IMR-90 (cell line): Measurements from ENCODE around the gene LIPJ. TPM values are rescaled to one million over a fixed set of nuclear protein-coding genes. Genes with fewer than 3 reads are reported as not detected.

Source experiments
- ATAC-seq: fragments of 200-7000 bp; cut with Tn5 transposase; 2 replicates; pipeline ENCODE4 v1.9.1; 2020; ENCODE audit warnings: low read depth, mild to moderate bottlenecking, moderate library complexity
- BruUV-seq: library from RNA; stranded (reverse); fragments of 400-500 nt; replicated peaks from 2 replicates; lab custom pipeline; 2021; lab: Mats Ljungman, UMichigan
- CTCF ChIA-PET: fragments of 300-600 bp; formaldehyde crosslinking; extraction: SDS; loops from one replicate; lab custom pipeline; 2021; ENCODE audit warnings: antibody characterized with exemption; lab: Yijun Ruan, JAX
- POLR2A ChIA-PET: fragments of 300-600 bp; sonication (Branson Sonifier 250); formaldehyde crosslinking; loops from one replicate; lab custom pipeline; 2022; ENCODE audit warnings: antibody characterized with exemption; ENCODE audit not compliant: unreplicated experiment; lab: Charles Lee
- DNase-seq: peaks from one replicate; pipeline ENCODE4 v3.0.0; 2013
- H2AFZ ChIP-seq: replicated peaks from 2 replicates; pipeline ENCODE3; 2013; ENCODE audit warnings: low read length, mild to moderate bottlenecking; ENCODE audit not compliant: poor library complexity
- H2AK5ac ChIP-seq: 2 replicates; pipeline ENCODE4 v1.6.1; 2013; ENCODE audit warnings: low read depth, low read length, inconsistent platforms
- H2AK9ac ChIP-seq: replicated peaks from 2 replicates; pipeline ENCODE3; 2013; ENCODE audit warnings: mild to moderate bottlenecking, low read depth, low read length, moderate library complexity; ENCODE audit not compliant: poor library complexity
- H2BK120ac ChIP-seq: 2 replicates; pipeline ENCODE4 v1.6.1; 2013; ENCODE audit warnings: low read depth, low read length, inconsistent platforms
- H2BK15ac ChIP-seq: 3 replicates; pipeline ENCODE4 v1.6.1; 2013; ENCODE audit warnings: low read depth, low read length, inconsistent platforms
- H2BK20ac ChIP-seq: 2 replicates; pipeline ENCODE4 v1.6.1; 2013; ENCODE audit warnings: low read depth, mild to moderate bottlenecking, inconsistent platforms, low read length, moderate library complexity
- H2BK5ac ChIP-seq: 2 replicates; pipeline ENCODE4 v1.6.1; 2013; ENCODE audit warnings: mild to moderate bottlenecking, low read depth, low read length, inconsistent platforms; ENCODE audit not compliant: poor library complexity, severe bottlenecking
- H3K14ac ChIP-seq: replicated peaks from 2 replicates; pipeline ENCODE4 v1.6.1; 2013; ENCODE audit warnings: low read depth, low read length, inconsistent platforms
- H3K18ac ChIP-seq: 2 replicates; pipeline ENCODE4 v1.6.1; 2013; ENCODE audit warnings: low read depth, low read length, control low read depth
- H3K23ac ChIP-seq: 2 replicates; pipeline ENCODE4 v1.6.1; 2013; ENCODE audit warnings: low read depth, low read length, inconsistent platforms
- H3K27ac ChIP-seq: 2 replicates; pipeline ENCODE4 v1.5.1; 2013; ENCODE audit warnings: mild to moderate bottlenecking, control low read depth, low read length; ENCODE audit not compliant: insufficient read depth
- H3K27me3 ChIP-seq: 2 replicates; pipeline ENCODE4 v1.6.1; 2013; ENCODE audit warnings: low read length; ENCODE audit not compliant: control insufficient read depth, insufficient read depth
- H3K36me3 ChIP-seq: 2 replicates; pipeline ENCODE4 v1.6.1; 2013; ENCODE audit warnings: low read length, mixed read lengths; ENCODE audit not compliant: control insufficient read depth, insufficient read depth
- H3K4ac ChIP-seq: 2 replicates; pipeline ENCODE4 v1.6.1; 2013; ENCODE audit warnings: low read depth, low read length, inconsistent platforms
- H3K4me1 ChIP-seq: 2 replicates; pipeline ENCODE4 v1.6.1; 2013; ENCODE audit warnings: low read length, mixed read lengths; ENCODE audit not compliant: control insufficient read depth, insufficient read depth
- H3K4me2 ChIP-seq: 2 replicates; pipeline ENCODE4 v1.6.1; 2013; ENCODE audit warnings: low read depth, mild to moderate bottlenecking, control low read depth, low read length, moderate library complexity
- H3K4me3 ChIP-seq: 2 replicates; pipeline ENCODE4 v1.5.1; 2013; ENCODE audit warnings: low read depth, mild to moderate bottlenecking, control low read depth, low read length, moderate library complexity; ENCODE audit not compliant: insufficient read depth
- H3K56ac ChIP-seq: 2 replicates; pipeline ENCODE4 v1.6.1; 2013; ENCODE audit warnings: low read length, inconsistent platforms; ENCODE audit not compliant: insufficient read depth; ENCODE audit errors: extremely low read depth
- H3K79me1 ChIP-seq, 2 experiments: 2 replicates each; pipeline ENCODE4 v1.6.1; 2013; ENCODE audit warnings: low read length in 2 of 2, inconsistent platforms in 1 of 2, low read depth in 1 of 2
- H3K9ac ChIP-seq: 2 replicates; pipeline ENCODE4 v1.6.1; 2013; ENCODE audit warnings: low read depth, low read length, control low read depth
- H3K9me1 ChIP-seq: 2 replicates; pipeline ENCODE4 v1.6.1; 2013; ENCODE audit warnings: low read length, inconsistent platforms; ENCODE audit not compliant: insufficient read depth
- H3K9me3 ChIP-seq: 2 replicates; pipeline ENCODE4 v1.6.1; 2013; ENCODE audit warnings: low read length; ENCODE audit not compliant: control insufficient read depth, insufficient read depth
- H4K20me1 ChIP-seq: 2 replicates; pipeline ENCODE4 v1.6.1; 2013; ENCODE audit warnings: low read length, inconsistent platforms; ENCODE audit not compliant: insufficient read depth
- H4K5ac ChIP-seq: 2 replicates; pipeline ENCODE4 v1.6.1; 2013; ENCODE audit warnings: mild to moderate bottlenecking, low read depth, low read length, control low read depth
- H4K8ac ChIP-seq, 2 experiments: 2 replicates each; pipeline ENCODE4 v1.6.1; 2013; ENCODE audit warnings: low read depth in 2 of 2, low read length in 2 of 2, control low read depth in 1 of 2, inconsistent platforms in 1 of 2
- H4K91ac ChIP-seq: 2 replicates; pipeline ENCODE4 v1.6.1; 2013; ENCODE audit warnings: low read depth, low read length, inconsistent platforms; ENCODE audit not compliant: insufficient read depth
- BHLHE40 ChIP-seq: fragments of 150-350 bp; IDR thresholded peaks from 2 replicates; pipeline ENCODE4 v1.6.1; 2016; ENCODE audit warnings: mild to moderate bottlenecking, low read depth, low read length
- CEBPB ChIP-seq: IDR thresholded peaks from 2 replicates; pipeline ENCODE4 v1.6.1; 2012; ENCODE audit warnings: low read depth, low read length, improper control_type of control experiment
- CHD1 ChIP-seq: IDR thresholded peaks from 2 replicates; pipeline ENCODE4 v1.6.1; 2012; ENCODE audit warnings: low read depth, low read length, improper control_type of control experiment
- FOS ChIP-seq: fragments of 150-350 bp; IDR thresholded peaks from 2 replicates; pipeline ENCODE4 v1.6.1; 2016; ENCODE audit warnings: low read depth, low read length
- MAFK ChIP-seq: IDR thresholded peaks from 2 replicates; pipeline ENCODE4 v1.6.1; 2012; ENCODE audit warnings: low read depth, low read length, improper control_type of control experiment
- MAZ ChIP-seq: IDR thresholded peaks from 2 replicates; pipeline ENCODE4 v1.6.1; 2012; ENCODE audit warnings: low read depth, mild to moderate bottlenecking, low read length, improper control_type of control experiment, moderate library complexity, borderline replicate concordance
- MXI1 ChIP-seq: IDR thresholded peaks from 2 replicates; pipeline ENCODE4 v1.6.1; 2012; ENCODE audit warnings: low read depth, mild to moderate bottlenecking, low read length, moderate library complexity, borderline replicate concordance
- NFE2L2 ChIP-seq: fragments of 150-350 bp; IDR thresholded peaks from 2 replicates; pipeline ENCODE4 v1.6.1; 2016; ENCODE audit warnings: low read depth, mild to moderate bottlenecking, low read length
- POLR2A ChIP-seq: IDR thresholded peaks from 2 replicates; pipeline ENCODE4 v1.6.1; 2012; ENCODE audit warnings: mild to moderate bottlenecking, low read depth, low read length
- RAD21 ChIP-seq: IDR thresholded peaks from 2 replicates; pipeline ENCODE4 v1.6.1; 2012; ENCODE audit warnings: low read length, improper control_type of control experiment
- RCOR1 ChIP-seq: IDR thresholded peaks from 2 replicates; pipeline ENCODE4 v1.6.1; 2012; ENCODE audit warnings: mild to moderate bottlenecking, low read length, improper control_type of control experiment; ENCODE audit not compliant: insufficient replicate concordance
- RFX5 ChIP-seq: IDR thresholded peaks from 2 replicates; pipeline ENCODE4 v1.8.0; 2012; ENCODE audit warnings: low read depth, mild to moderate bottlenecking, low read length, moderate library complexity
- SMC3 ChIP-seq: fragments of 150-350 bp; IDR thresholded peaks from 2 replicates; pipeline ENCODE4 v1.6.1; 2016; ENCODE audit warnings: low read depth, mild to moderate bottlenecking, antibody characterized with exemption, low read length, moderate library complexity
- WGBS, 2 experiments: methylation state at CpG; one replicate each; pipeline versions ENCODE4 v1.1.5 to v1.1.7; 2013; ENCODE audit warnings: missing lambda C conversion rate in 2 of 2; ENCODE audit not compliant: insufficient read length in 1 of 2; ENCODE audit errors: extremely low coverage in 2 of 2; 5-methylcytosine and 5-hydroxymethylcytosine counted together
- dilution Hi-C: fragments of 300-500 bp; cut with HindIII; formaldehyde crosslinking; loops from one replicate; pipeline ENCODE4 v1.14.3; 2018; ENCODE audit warnings: low sequenced_read_pairs; ENCODE audit not compliant: unreplicated experiment
- in situ Hi-C: fragments of 300-500 bp; cut with MboI; formaldehyde crosslinking; loops from 3 replicates; pipeline ENCODE4 v1.14.3; 2019; ENCODE audit warnings: low sequenced_read_pairs, inconsistent platforms, mixed read lengths
- intact Hi-C: fragments of 100-400 bp; cut with micrococcal nuclease; formaldehyde crosslinking; loops from 2 replicates; pipeline ENCODE4 v1.10.0; 2022
- polyA plus RNA-seq, 3 experiments: library from polyadenylated mRNA; depleted of rRNA; stranded (reverse); fragments of >200 nt; gene quantifications; 2 replicates each; pipeline ENCODE4 v1.2.3, GENCODE V29; 2012; ENCODE audit warnings: low replicate concordance in 1 of 3
- total RNA-seq: library from RNA; depleted of rRNA; stranded (reverse); fragments of >200 nt; gene quantifications from 2 replicates; pipeline ENCODE4 v1.2.3, GENCODE V29; 2012
- TF ChIP-seq, protein P1 (sequence below): conservative IDR thresholded peaks from 2 replicates; pipeline ENCODE4 v1.5.1; 2012; ENCODE audit warnings: mild to moderate bottlenecking, low read depth, low read length, improper control_type of control experiment
- TF ChIP-seq, protein P2 (sequence below): fragments of 150-350 bp; IDR thresholded peaks from 2 replicates; pipeline ENCODE4 v1.6.1; 2017; ENCODE audit warnings: mild to moderate bottlenecking, antibody characterized with exemption, low read length, low read depth
- TF ChIP-seq, protein P3 (sequence below): fragments of 150-350 bp; IDR thresholded peaks from 2 replicates; pipeline ENCODE4 v1.6.1; 2016; ENCODE audit warnings: low read depth, mild to moderate bottlenecking, low read length, moderate library complexity, borderline replicate concordance

LIPJ gene
- total and polyA plus RNA-seq, 2 of the 4 experiments (the other 2 are of a cell fraction): not detected

DNA sequence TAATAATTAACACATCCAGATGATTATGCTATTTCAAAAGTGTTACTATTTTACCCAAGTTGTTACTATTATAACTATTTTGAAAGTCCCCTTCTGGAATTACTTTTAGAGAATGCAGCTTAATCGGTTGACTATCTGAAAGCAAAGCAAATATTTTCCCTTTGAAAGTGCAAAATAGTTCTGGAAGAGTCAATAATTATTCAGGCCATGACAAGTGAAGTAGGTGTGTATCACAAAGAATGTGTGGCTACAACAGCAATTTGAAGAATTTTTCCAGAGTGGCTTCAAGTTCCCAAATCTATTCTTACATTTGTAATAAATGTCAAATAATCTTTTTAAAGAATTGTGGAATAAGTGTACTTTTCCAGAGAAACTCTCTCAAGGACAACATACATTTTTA lies 46.2 kb upstream of the LIPJ start:
- Histone ChIP-seq H2BK5ac (no peak overlapping the region), H2AFZ (no peak overlapping the region), H3K4ac (no peak overlapping the region), H4K20me1 (no peaks in the 10 kb centered on the region), H2BK20ac (no peak overlapping the region), H3K14ac (no peak overlapping the region), H3K9me3 (no peaks in the 10 kb centered on the region), H2BK120ac (no peak overlapping the region), H2BK15ac (no peak overlapping the region), H3K4me1 (peaks cover 2% of the 10 kb centered on the region; the same call in 1 of the 2 replicates), H2AK5ac (no peak overlapping the region), H3K27me3 (no peaks in the 10 kb centered on the region; the same call in none of the 2 replicates), H3K23ac (no peak overlapping the region), H3K56ac (no peak overlapping the region), H3K4me3 (no peak overlapping the region), H3K27ac (no peak overlapping the region), H3K9me1 (no peaks in the 10 kb centered on the region), H3K36me3 (no peaks in the 10 kb centered on the region), H3K4me2 (no peak overlapping the region), H4K5ac (no peak overlapping the region), H4K91ac (no peak overlapping the region), H4K8ac (no peak overlapping the region), H3K9ac (no peak overlapping the region), H2AK9ac (no peak overlapping the region), H3K18ac (no peak overlapping the region), H3K79me1 (no peaks in the 10 kb centered on the region)
- intact Hi-C loops (no loop called here), in situ Hi-C loops (no loop called here), dilution Hi-C loops (no loop called here)
- TF ChIP-seq POLR2A (no peak), RFX5 (no peak), MXI1 (no peak), RAD21 (no peak), MAZ (no peak), RCOR1 (no peak), BHLHE40 (no peak), FOS (no peak), CEBPB (no peak), SMC3 (no peak), MAFK (no peak), CHD1 (no peak), NFE2L2 (no peak)
- TF ChIP-seq, protein P1, sequence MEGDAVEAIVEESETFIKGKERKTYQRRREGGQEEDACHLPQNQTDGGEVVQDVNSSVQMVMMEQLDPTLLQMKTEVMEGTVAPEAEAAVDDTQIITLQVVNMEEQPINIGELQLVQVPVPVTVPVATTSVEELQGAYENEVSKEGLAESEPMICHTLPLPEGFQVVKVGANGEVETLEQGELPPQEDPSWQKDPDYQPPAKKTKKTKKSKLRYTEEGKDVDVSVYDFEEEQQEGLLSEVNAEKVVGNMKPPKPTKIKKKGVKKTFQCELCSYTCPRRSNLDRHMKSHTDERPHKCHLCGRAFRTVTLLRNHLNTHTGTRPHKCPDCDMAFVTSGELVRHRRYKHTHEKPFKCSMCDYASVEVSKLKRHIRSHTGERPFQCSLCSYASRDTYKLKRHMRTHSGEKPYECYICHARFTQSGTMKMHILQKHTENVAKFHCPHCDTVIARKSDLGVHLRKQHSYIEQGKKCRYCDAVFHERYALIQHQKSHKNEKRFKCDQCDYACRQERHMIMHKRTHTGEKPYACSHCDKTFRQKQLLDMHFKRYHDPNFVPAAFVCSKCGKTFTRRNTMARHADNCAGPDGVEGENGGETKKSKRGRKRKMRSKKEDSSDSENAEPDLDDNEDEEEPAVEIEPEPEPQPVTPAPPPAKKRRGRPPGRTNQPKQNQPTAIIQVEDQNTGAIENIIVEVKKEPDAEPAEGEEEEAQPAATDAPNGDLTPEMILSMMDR: no peak
- TF ChIP-seq, protein P2, sequence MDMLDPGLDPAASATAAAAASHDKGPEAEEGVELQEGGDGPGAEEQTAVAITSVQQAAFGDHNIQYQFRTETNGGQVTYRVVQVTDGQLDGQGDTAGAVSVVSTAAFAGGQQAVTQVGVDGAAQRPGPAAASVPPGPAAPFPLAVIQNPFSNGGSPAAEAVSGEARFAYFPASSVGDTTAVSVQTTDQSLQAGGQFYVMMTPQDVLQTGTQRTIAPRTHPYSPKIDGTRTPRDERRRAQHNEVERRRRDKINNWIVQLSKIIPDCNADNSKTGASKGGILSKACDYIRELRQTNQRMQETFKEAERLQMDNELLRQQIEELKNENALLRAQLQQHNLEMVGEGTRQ: no peak
- TF ChIP-seq, protein P3, sequence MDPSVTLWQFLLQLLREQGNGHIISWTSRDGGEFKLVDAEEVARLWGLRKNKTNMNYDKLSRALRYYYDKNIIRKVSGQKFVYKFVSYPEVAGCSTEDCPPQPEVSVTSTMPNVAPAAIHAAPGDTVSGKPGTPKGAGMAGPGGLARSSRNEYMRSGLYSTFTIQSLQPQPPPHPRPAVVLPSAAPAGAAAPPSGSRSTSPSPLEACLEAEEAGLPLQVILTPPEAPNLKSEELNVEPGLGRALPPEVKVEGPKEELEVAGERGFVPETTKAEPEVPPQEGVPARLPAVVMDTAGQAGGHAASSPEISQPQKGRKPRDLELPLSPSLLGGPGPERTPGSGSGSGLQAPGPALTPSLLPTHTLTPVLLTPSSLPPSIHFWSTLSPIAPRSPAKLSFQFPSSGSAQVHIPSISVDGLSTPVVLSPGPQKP: no peak
- no peak for DNase-seq
- ChIA-PET CTCF (no interaction called here), POLR2A (no interaction called here)
- no peak for ATAC-seq
- BruUV-seq: no TSS peak
- no CpG with 5 or more reads among the region's 1 CpG for WGBS, 2 experiments
